ENCODE measurements around the gene PRSS8. TPM values are rescaled to one million over a fixed set of nuclear protein-coding genes. Genes with fewer than 3 reads are reported as not detected.
A peak's percentile ranks its signal among the peaks of the same experiment; 100 is the strongest.

Gene PRSS8
- total RNA-seq, 1 experiment from 2014 or later = 271 TPM

- POLR2A ChIA-PET = no interaction called here
- no peak overlapping the region for H3K4me3 ChIP-seq (ENCODE audit: low read depth, low read length)
- no peaks in the 10 kb centered on the region for H3K36me3 ChIP-seq (ENCODE audit: control insufficient read depth, insufficient read depth, low read length)
- intact Hi-C loops (cut with micrococcal nuclease; ENCODE audit: unreplicated experiment) = no loop called here
- no peaks in the 10 kb centered on the region for H3K9me3 Mint-ChIP-seq (ENCODE audit: unreplicated experiment)
- no peak overlapping the region for H3K4me3 Mint-ChIP-seq (ENCODE audit: unreplicated experiment)
- no peaks in the 10 kb centered on the region for H3K27me3 ChIP-seq (replicated peaks; ENCODE audit: control insufficient read depth, insufficient read depth, low read length)
- H3K9me3 ChIP-seq = no peaks in the 10 kb centered on the region
- H3K4me1 ChIP-seq = peaks cover 16% of the 10 kb centered on the region
- no peak for TF ChIP-seq CTCF (IDR thresholded peaks at IDR 0.05; ENCODE audit: insufficient read depth in 1 of 2, low read depth in 1 of 2, low read length in 1 of 2, severe bottlenecking in 1 of 2, unreplicated experiment in 1 of 2)
- CTCF ChIA-PET = no interaction called here
- H3K4me1 Mint-ChIP-seq (ENCODE audit: low read depth, unreplicated experiment) = peaks cover 12% of the 10 kb centered on the region
- peaks cover 24% of the 10 kb centered on the region for H3K36me3 Mint-ChIP-seq (ENCODE audit: insufficient read depth, unreplicated experiment)
- no TSS peak for BruUV-seq (replicated peaks)
- DNase-seq = no peak
- no peaks in the 10 kb centered on the region for H3K27me3 Mint-ChIP-seq (ENCODE audit: insufficient read depth, unreplicated experiment)
- no peak overlapping the region for H3K27ac Mint-ChIP-seq (ENCODE audit: unreplicated experiment)
These were observed 23.6 kb downstream of the PRSS8 start for GRCh38 chr16:31111881-31112466.

- ChIA-PET CTCF (interaction anchor here (0.6 kb wide), 1 partner anchor 36 kb away, joined by 3 read pairs; the partner anchor contains the start of genes ZNF646 and ZNF668), POLR2A (no interaction called here)
- Histone ChIP-seq H3K4me3 (ENCODE audit: low read depth, low read length) (no peak overlapping the region), H3K4me1 (peaks cover 16% of the 10 kb centered on the region), H3K27me3 (replicated peaks; ENCODE audit: control insufficient read depth, insufficient read depth, low read length) (no peaks in the 10 kb centered on the region), H3K36me3 (ENCODE audit: control insufficient read depth, insufficient read depth, low read length) (no peaks in the 10 kb centered on the region), H3K9me3 (no peaks in the 10 kb centered on the region)
- Mint-ChIP-seq H3K9me3 (ENCODE audit: unreplicated experiment) (no peaks in the 10 kb centered on the region), H3K36me3 (ENCODE audit: insufficient read depth, unreplicated experiment) (peaks cover 13% of the 10 kb centered on the region), H3K4me1 (ENCODE audit: low read depth, unreplicated experiment) (peaks cover 12% of the 10 kb centered on the region), H3K27ac (ENCODE audit: unreplicated experiment) (peak overlapping the region; percentile 59), H3K4me3 (ENCODE audit: unreplicated experiment) (peak overlapping the region; percentile 79), H3K27me3 (ENCODE audit: insufficient read depth, unreplicated experiment) (no peaks in the 10 kb centered on the region)
- no peak for TF ChIP-seq CTCF (IDR thresholded peaks at IDR 0.05; ENCODE audit: insufficient read depth in 1 of 2, low read depth in 1 of 2, low read length in 1 of 2, severe bottlenecking in 1 of 2, unreplicated experiment in 1 of 2)
- no TSS peak for BruUV-seq (replicated peaks)
- no peak for DNase-seq
- intact Hi-C loops (cut with micrococcal nuclease; ENCODE audit: unreplicated experiment) = no loop called here
These were observed 25.2 kb downstream of the PRSS8 start for GRCh38 chr16:31110106-31111034.

- H3K4me1 ChIP-seq = peaks cover 15% of the 10 kb centered on the region
- DNase-seq = no peak
- Mint-ChIP-seq H3K4me1 (ENCODE audit: low read depth, unreplicated experiment) (peaks cover 12% of the 10 kb centered on the region), H3K27ac (ENCODE audit: unreplicated experiment) (peak overlapping the region; percentile 59), H3K4me3 (ENCODE audit: unreplicated experiment) (peak overlapping the region; percentile 79), H3K36me3 (ENCODE audit: insufficient read depth, unreplicated experiment) (peaks cover 13% of the 10 kb centered on the region), H3K27me3 (ENCODE audit: insufficient read depth, unreplicated experiment) (no peaks in the 10 kb centered on the region), H3K9me3 (ENCODE audit: unreplicated experiment) (no peaks in the 10 kb centered on the region)
- no peaks in the 10 kb centered on the region for H3K27me3 ChIP-seq (replicated peaks; ENCODE audit: control insufficient read depth, insufficient read depth, low read length)
- no peak for TF ChIP-seq CTCF (IDR thresholded peaks at IDR 0.05; ENCODE audit: insufficient read depth in 1 of 2, low read depth in 1 of 2, low read length in 1 of 2, severe bottlenecking in 1 of 2, unreplicated experiment in 1 of 2)
- CTCF ChIA-PET = interaction anchor here (0.6 kb wide), 1 partner anchor 36 kb away, joined by 3 read pairs; the partner anchor contains the start of genes ZNF646 and ZNF668
- intact Hi-C loops (cut with micrococcal nuclease; ENCODE audit: unreplicated experiment) = loop anchor here (5.0 kb wide), 1 partner anchor 33 kb away; no protein-coding TSS in a partner anchor
- H3K36me3 ChIP-seq (ENCODE audit: control insufficient read depth, insufficient read depth, low read length) = no peaks in the 10 kb centered on the region
- H3K9me3 ChIP-seq = no peaks in the 10 kb centered on the region
- no TSS peak for BruUV-seq (replicated peaks)
- no peak overlapping the region for H3K4me3 ChIP-seq (ENCODE audit: low read depth, low read length)
- POLR2A ChIA-PET = no interaction called here
These were observed 25.9 kb downstream of the PRSS8 start for GRCh38 chr16:31109622-31110021.

Data from Caco-2 (cell line).